PC-9 (cell line): ENCODE measurements around the gene TRAPPC5. TPM values are rescaled to one million over a fixed set of nuclear protein-coding genes. Genes with fewer than 3 reads are reported as not detected.

ENCODE experiments used
- BruUV-seq: library from RNA; stranded (reverse); fragments of 400-500 nt; replicated peaks from 2 replicates; lab custom pipeline; 2021; lab: Mats Ljungman, UMichigan
- CTCF ChIA-PET: fragments of 300-600 bp; sonication (Branson Sonifier 250); formaldehyde crosslinking; loops from one replicate; lab custom pipeline; 2022; ENCODE audit warnings: antibody characterized with exemption; lab: Charles Lee
- POLR2A ChIA-PET: fragments of 300-600 bp; sonication (Branson Sonifier 250); formaldehyde crosslinking; loops from one replicate; lab custom pipeline; 2022; ENCODE audit warnings: antibody characterized with exemption; ENCODE audit not compliant: unreplicated experiment; lab: Charles Lee
- DNase-seq, 2 experiments: peaks; one replicate each; pipeline versions ENCODE4 v3.0.0 to v3.0.0-alpha.2; 2015 to 2022; ENCODE audit warnings: mixed read lengths in 1 of 2
- H2AFZ ChIP-seq: fragments of 200-600 bp; sonication (generic); 2 replicates; pipeline ENCODE4 v1.8.1; 2017; ENCODE audit warnings: antibody characterized with exemption
- H3F3A ChIP-seq: fragments of 200-600 bp; sonication (generic); 2 replicates; pipeline ENCODE4 v1.8.1; 2017; ENCODE audit warnings: antibody characterized with exemption, mild to moderate bottlenecking, low read depth; ENCODE audit not compliant: insufficient read depth
- H3K27ac ChIP-seq: fragments of 200-600 bp; sonication (generic); 2 replicates; pipeline ENCODE4 v1.6.1; 2016; ENCODE audit warnings: mixed run types
- H3K27me3 ChIP-seq: fragments of 200-600 bp; sonication (generic); 2 replicates; pipeline ENCODE4 v1.6.1; 2016; ENCODE audit warnings: low read depth, mixed run types; ENCODE audit not compliant: insufficient read depth
- H3K36me3 ChIP-seq: fragments of 200-600 bp; sonication (generic); 2 replicates; pipeline ENCODE4 v1.6.1; 2016; ENCODE audit warnings: low read depth, mixed run types
- H3K4me1 ChIP-seq: fragments of 200-600 bp; sonication (generic); replicated peaks from 2 replicates; pipeline ENCODE4 v1.6.1; 2016; ENCODE audit warnings: mixed run types; ENCODE audit not compliant: insufficient read depth
- H3K4me2 ChIP-seq: fragments of 200-600 bp; sonication (generic); 2 replicates; pipeline ENCODE4 v1.6.1; 2017; ENCODE audit warnings: mixed run types
- H3K4me3 ChIP-seq: fragments of 200-600 bp; sonication (generic); 2 replicates; pipeline ENCODE4 v1.6.1; 2016; ENCODE audit warnings: mixed run types
- H3K79me2 ChIP-seq: fragments of 200-600 bp; sonication (generic); 2 replicates; pipeline ENCODE4 v1.6.1; 2017; ENCODE audit warnings: low read depth, mixed run types
- H3K9me2 ChIP-seq: fragments of 200-600 bp; sonication (generic); 2 replicates; pipeline ENCODE4 v1.8.1; 2017; ENCODE audit warnings: mild to moderate bottlenecking; ENCODE audit not compliant: insufficient read depth
- H3K9me3 ChIP-seq: fragments of 200-600 bp; sonication (generic); 2 replicates; pipeline ENCODE4 v1.8.1; 2016; ENCODE audit warnings: low read depth; ENCODE audit not compliant: insufficient read depth
- H4K20me1 ChIP-seq: fragments of 200-600 bp; sonication (generic); 2 replicates; pipeline ENCODE4 v1.8.1; 2017; ENCODE audit not compliant: insufficient read depth
- EZH2 ChIP-seq: fragments of 200-600 bp; sonication (generic); IDR thresholded peaks from 2 replicates; pipeline ENCODE4 v1.8.0; 2017; ENCODE audit warnings: antibody characterized with exemption, low read depth
- intact Hi-C: fragments of 100-400 bp; cut with micrococcal nuclease; formaldehyde crosslinking; loops from one replicate; pipeline ENCODE4 v1.10.0; 2022; ENCODE audit not compliant: unreplicated experiment
- total RNA-seq: library from RNA; stranded (reverse); gene quantifications from 2 replicates; pipeline ENCODE4 v1.2.3, GENCODE V29; 2021
- TF ChIP-seq, protein P1 (sequence below): fragments of 200-600 bp; sonication (generic); conservative IDR thresholded peaks from 2 replicates; pipeline ENCODE4 v1.6.1; 2017; ENCODE audit warnings: mixed run types, antibody characterized with exemption, mild to moderate bottlenecking, moderate library complexity

The TRAPPC5 gene
- total RNA-seq, 1 experiment from 2014 or later, result 103 TPM

DNA sequence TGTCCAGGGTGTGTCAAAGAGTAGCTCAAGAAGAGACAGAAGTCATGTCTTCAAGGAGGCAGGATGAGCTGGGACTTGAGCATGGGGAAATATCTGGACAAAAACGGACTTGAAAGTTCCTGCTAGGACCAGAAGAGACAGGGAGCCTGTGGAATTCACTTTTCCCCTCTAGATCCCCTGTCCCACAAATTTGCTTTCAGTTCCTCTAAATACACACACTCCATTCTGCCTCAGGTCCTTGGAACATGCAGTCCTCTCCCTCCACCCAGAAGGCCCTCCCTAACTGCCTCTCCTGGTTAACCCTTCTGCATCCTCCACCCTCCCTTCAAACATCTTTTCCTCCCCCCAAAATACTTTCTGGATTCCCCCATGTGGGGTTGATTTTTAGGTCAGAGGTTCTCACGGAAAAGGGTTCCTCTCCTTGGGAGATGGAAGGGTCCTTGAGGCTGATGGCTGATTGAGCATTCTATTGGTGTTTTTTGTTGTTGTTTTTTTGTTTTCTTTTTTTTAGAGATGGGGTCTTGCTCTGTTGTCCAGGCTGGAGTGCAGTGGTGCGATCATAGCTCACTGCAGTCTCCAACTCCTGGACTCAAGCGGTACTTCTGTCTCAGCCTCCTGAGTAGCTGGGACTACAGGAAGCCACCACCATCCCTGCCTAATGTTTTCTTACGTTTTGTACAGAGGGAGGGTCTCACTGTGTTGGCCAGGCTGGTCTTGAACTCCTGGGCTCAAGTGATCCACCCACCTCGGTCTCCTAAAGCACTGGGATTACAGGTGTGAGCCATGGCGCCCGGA, 18.7 kb upstream of the TRAPPC5 start:
- no peak for DNase-seq
- Histone ChIP-seq H3K79me2 (no peaks in the 10 kb centered on the region), H2AFZ (no peak overlapping the region), H3K4me2 (no peak overlapping the region), H3K9me3 (no peaks in the 10 kb centered on the region), H3F3A (no peaks in the 10 kb centered on the region; the same call in 1 of the 2 replicates), H3K4me1 (no peaks in the 10 kb centered on the region), H3K27me3 (peaks cover 32% of the 10 kb centered on the region), H4K20me1 (no peaks in the 10 kb centered on the region), H3K36me3 (no peaks in the 10 kb centered on the region), H3K27ac (no peak overlapping the region), H3K4me3 (no peak overlapping the region), H3K9me2 (no peaks in the 10 kb centered on the region)
- intact Hi-C loops, result no loop called here
- BruUV-seq, result no TSS peak
- no peak for TF ChIP-seq EZH2
- TF ChIP-seq, protein P1, sequence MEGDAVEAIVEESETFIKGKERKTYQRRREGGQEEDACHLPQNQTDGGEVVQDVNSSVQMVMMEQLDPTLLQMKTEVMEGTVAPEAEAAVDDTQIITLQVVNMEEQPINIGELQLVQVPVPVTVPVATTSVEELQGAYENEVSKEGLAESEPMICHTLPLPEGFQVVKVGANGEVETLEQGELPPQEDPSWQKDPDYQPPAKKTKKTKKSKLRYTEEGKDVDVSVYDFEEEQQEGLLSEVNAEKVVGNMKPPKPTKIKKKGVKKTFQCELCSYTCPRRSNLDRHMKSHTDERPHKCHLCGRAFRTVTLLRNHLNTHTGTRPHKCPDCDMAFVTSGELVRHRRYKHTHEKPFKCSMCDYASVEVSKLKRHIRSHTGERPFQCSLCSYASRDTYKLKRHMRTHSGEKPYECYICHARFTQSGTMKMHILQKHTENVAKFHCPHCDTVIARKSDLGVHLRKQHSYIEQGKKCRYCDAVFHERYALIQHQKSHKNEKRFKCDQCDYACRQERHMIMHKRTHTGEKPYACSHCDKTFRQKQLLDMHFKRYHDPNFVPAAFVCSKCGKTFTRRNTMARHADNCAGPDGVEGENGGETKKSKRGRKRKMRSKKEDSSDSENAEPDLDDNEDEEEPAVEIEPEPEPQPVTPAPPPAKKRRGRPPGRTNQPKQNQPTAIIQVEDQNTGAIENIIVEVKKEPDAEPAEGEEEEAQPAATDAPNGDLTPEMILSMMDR, result no peak
- ChIA-PET POLR2A (no interaction called here), CTCF (no interaction called here)

DNA sequence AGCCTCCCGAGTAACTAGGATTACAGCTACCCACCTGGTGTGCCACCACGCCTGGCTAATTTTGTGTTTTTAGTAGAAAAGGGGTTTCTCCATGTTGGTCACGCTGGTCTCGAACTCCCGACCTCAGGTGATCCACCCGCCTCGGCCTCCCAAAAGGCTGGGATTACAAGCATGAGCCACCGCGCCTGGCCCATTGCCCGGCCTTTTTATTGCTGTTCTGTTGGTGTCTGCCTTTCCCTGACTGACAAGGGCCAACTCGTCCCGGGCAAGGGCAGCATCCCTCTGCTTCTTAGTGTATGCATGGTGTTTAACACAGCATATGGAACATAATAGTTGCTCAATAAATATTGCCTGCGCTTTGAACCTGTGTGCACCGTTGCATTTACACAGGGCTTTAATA, 18.0 kb upstream of the TRAPPC5 start:
- Histone ChIP-seq H3K4me1 (no peaks in the 10 kb centered on the region), H3K27me3 (peaks cover 38% of the 10 kb centered on the region), H3K9me3 (no peaks in the 10 kb centered on the region), H3K4me3 (no peak overlapping the region), H3K9me2 (no peaks in the 10 kb centered on the region), H2AFZ (no peak overlapping the region), H3K79me2 (no peaks in the 10 kb centered on the region), H4K20me1 (no peaks in the 10 kb centered on the region), H3K36me3 (no peaks in the 10 kb centered on the region), H3K27ac (no peak overlapping the region), H3K4me2 (no peak overlapping the region), H3F3A (no peaks in the 10 kb centered on the region)
- TF ChIP-seq EZH2, result no peak
- TF ChIP-seq, protein P1, result no peak
- no TSS peak for BruUV-seq
- POLR2A ChIA-PET, result no interaction called here
- CTCF ChIA-PET, result no interaction called here
- DNase-seq, result no peak
- intact Hi-C loops, result no loop called here

DNA sequence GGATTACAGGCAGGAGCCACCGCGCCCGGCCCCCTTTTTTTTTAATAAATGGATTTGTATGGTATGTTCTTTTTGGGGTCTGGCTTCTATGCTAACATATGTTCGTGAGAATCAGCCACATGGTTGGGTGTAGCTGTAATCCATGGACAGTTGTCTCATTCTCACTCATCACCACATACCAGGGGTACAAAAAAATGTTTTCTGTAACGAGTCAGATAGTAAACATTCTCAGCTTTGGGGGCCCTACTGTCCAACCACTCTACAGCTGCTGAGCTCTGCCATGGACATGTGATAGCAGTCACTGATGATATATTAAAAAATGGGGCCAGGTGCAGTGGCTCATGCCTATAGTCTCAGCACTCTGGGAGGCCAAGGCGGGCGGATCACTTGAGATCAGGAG, 16.9 kb upstream of the TRAPPC5 start:
- no peak overlapping the region for H2AFZ ChIP-seq
- no peaks in the 10 kb centered on the region for H4K20me1 ChIP-seq
- no peak overlapping the region for H3K27ac ChIP-seq
- H3K4me1 ChIP-seq, result no peaks in the 10 kb centered on the region
- H3F3A ChIP-seq, result no peaks in the 10 kb centered on the region
- H3K27me3 ChIP-seq, result peaks cover 48% of the 10 kb centered on the region
- ChIA-PET CTCF (no interaction called here), POLR2A (interaction anchor here (0.6 kb wide), 1 partner anchor 8 kb away, joined by 5 read pairs; no protein-coding TSS in a partner anchor)
- no peaks in the 10 kb centered on the region for H3K36me3 ChIP-seq
- BruUV-seq, result no TSS peak
- no peaks in the 10 kb centered on the region for H3K79me2 ChIP-seq
- TF ChIP-seq, protein P1, result no peak
- TF ChIP-seq EZH2, result no peak
- no peak overlapping the region for H3K4me3 ChIP-seq
- H3K9me2 ChIP-seq, result no peaks in the 10 kb centered on the region
- no peaks in the 10 kb centered on the region for H3K9me3 ChIP-seq
- no peak overlapping the region for H3K4me2 ChIP-seq
- intact Hi-C loops, result no loop called here
- DNase-seq, result no peak
